Measurements from ENCODE around the gene XCL2.
A peak's percentile ranks its signal among the peaks of the same experiment; 100 is the strongest.

Gene XCL2

GRCh38 chr1:168512864-168513595, 30.8 kb downstream of the XCL2 start:
- no peak for DNase-seq

DNA sequence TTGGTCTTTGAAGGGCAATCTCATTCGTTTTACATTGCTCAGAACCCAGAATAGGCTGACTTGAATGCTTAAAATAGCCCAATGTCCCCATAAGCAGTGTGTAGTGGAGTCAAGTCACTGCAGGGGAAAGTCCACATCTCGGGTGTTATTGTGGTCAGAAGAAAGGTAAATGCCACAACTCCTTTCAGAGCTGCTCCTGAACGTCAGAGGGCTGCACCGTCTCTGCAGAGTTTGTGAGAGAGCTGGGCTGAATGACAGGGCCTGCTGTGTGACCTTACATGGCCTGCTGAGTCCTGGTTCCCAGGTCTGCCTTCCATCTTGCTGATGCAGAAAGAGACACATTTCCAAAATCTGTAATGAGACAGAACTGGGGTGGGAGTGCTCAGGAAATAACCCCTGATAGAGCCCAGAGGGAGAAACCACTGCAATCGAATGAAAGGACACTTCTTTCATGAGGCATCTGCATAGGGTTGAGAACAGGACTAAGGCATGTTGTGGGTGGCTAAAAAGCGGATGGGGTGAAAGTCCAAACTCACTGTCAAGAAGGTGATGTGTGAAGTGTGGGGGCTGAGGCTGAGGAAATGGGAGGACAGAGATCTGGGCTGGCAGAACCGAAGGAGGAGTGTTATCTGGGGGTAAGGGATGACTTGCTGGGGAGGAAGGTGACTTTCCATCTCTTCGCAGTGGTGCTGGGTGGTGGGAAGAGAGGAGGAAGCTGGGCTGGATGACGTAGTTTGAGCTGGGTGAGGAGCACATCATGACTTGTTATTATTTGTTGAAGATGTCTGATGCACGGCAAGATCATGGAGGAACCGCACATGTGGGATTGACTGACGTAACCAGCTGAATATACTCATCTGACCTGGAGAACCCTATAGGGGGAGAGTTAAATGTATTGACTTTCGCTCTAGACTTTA, 33.7 kb downstream of the XCL2 start:
- DNase-seq = no peak

GRCh38 chr1:168509210-168509609, 34.6 kb downstream of the XCL2 start:
- DNase-seq = no peak

DNA sequence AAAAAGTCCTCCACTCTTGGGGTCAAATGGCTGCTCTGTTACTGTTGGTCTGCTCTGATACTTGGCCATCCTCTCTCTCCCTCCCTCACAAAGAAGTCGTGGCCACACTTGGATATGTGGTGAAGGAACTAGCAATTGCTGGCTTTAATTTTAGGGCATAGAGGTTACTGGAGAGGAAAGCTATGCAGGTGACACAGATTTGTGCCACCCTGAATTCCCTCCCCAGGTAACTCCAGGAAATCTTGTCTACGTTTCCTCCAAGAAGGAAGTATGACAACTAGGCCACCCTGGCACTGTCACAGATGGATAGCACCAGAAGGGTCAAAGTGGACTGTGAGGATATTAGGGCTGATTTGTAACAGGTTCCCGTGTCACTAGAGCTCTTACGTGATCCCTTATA, 36.0 kb downstream of the XCL2 start:
- no peak for DNase-seq

DNA sequence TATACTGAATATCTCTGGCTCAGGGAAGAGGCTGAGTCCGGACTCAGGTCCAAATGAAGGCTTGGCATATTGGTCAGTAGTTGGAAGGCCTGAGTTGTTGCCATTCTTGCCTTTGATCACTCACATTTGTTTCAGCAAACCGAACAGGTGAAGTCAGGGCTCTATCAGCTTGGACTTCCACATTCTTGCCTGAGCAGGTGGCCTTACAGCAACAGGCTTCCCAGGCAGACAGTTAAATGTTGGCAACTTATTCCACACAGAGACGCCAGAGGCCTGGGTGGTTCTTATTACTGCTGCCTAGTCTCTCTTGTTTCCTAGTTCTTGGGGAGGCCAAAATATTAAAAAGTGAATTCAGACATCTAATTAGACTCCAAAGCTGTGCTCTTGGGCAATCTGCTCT, 36.6 kb downstream of the XCL2 start:
- DNase-seq = no peak

DNA sequence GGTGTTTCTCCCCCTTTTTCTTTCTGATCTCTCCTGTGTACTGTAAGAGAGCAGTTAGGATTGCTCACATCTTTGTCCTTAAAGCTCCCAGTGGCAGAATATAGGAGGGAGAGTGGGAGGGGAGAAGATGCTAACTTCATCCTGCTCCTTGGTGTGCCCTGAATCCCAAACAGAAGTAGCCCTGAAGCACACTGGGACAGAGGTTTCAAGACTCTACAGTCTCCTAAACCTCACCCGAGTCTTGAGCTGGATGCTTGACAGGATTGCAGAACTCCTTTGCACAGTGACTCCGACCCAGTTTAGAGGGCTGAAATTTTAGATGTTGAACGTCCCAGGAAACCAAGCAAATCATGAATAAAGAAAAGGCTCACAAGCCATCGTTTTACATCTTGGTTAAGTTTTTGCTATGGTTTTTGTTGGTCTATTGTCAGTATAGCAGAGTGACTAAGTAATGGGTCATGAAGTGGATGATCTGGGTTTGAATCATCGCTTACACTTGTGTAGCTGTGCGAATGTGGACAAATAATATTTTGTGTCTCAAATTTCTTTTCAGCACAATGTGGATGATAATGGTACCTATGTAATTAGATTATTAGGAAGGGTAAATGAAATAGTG, 37.5 kb downstream of the XCL2 start:
- no peak for DNase-seq

DNA sequence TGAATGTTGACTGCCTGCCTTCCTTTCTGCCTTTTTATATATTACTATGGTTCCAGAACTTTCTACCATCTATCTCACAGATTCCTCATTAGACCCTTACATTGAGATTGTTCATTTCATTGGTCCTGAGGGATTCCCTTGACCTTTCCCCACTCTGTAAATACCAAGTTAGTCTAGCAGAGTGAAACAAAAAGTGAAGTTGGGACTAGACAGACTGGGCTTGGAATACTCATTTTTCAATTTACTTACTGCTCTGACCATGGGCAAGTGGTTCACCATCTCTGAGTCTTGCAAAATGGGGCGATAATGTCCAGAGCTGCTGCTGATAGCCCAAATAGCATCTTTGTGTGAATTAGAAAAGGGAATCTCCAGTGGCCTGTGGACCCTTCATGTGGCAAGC, 38.8 kb downstream of the XCL2 start:
- DNase-seq = no peak

DNA sequence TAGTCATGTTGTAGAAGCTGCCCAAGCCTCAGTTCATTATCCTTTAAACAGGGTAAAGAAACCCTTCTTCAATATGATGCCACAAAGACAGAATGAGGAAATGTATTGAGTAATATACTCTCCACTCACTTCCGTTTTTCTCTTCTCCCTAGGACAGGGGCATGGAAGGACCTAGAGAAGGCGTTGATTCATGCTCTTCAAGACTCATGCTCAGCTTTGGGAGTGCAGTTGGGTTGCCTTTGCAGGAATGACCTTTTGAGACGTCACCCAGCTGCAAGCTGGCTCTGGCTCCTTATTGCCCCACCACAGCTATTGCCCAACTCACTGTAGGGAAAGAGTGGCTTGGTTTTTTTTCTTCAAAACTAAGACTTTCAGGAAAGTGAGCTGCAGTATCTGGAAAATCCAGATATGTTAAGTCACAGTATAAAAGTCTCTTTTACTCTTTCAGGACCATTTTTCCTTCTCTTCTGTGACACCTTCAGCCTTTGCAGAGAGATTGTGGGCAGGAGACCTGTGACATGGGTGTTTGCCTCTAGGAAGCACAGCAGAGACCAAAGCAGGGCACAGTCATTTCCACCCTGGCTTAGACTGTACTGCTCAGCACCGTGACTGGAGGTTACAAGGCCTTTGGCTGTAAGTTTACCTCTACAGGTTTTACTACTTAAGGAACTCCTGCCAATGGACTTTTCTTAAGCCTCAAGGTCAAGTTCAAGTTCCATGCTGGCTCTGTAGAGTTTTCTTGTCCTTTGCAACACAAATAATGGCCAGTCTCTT, 39.5 kb downstream of the XCL2 start:
- DNase-seq = peak; percentile 98 to 99

DNA sequence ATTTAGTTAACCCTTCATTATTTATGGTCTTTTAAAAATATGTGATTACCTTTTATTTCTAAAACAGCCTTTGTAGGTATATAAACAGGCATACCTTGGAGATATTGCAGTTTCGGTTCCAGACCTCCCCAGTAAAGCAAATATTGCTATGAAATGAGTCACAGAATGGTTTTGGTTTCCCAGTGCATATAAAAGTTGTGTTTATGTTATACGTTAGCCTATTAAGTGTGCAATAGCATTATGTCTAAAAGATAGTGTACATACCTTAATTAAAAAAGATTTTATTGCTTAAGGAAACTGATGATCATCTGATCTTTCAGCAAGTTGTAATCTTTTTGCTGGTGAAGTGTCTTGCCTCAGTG, 44.1 kb downstream of the XCL2 start:
- no peak for DNase-seq

- DNase-seq = no peak
Observed at GRCh38 chr1:168498956-168499687, 44.7 kb downstream of the XCL2 start.

GRCh38 chr1:168498159-168498631, 45.6 kb downstream of the XCL2 start:
- no peak for DNase-seq

DNA sequence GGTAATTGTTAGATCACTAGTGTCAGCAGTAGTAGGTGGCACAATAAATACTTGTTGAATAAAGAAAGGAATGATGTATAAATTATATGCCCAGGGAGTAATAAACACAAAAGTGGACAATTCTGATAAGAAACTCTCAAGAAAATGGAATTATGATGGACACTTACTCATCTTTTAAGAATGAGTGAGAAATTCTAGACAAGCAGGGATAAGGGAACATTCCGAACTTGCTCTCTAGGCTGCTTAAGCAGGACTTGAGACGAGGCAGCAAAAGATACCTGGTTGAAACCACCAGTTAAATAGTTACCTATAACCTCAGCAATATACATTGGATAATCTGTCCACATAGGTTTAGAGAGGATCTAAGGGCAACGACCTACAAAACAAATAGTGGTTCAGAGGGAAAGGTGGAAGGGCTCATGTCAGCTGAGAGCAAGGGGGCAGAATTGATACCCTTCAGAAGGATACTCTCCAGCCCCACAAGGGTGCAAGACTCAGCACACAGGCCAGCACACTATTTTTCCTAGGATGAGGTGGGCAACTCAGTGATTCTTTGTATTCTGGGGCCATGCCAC, 46.3 kb downstream of the XCL2 start:
- DNase-seq = no peak

GRCh38 chr1:168491527-168492164, 52.2 kb downstream of the XCL2 start:
- no peak for DNase-seq

Data from AML-193 (cell line).